ENCODE data around the gene CELF5.

DNA sequence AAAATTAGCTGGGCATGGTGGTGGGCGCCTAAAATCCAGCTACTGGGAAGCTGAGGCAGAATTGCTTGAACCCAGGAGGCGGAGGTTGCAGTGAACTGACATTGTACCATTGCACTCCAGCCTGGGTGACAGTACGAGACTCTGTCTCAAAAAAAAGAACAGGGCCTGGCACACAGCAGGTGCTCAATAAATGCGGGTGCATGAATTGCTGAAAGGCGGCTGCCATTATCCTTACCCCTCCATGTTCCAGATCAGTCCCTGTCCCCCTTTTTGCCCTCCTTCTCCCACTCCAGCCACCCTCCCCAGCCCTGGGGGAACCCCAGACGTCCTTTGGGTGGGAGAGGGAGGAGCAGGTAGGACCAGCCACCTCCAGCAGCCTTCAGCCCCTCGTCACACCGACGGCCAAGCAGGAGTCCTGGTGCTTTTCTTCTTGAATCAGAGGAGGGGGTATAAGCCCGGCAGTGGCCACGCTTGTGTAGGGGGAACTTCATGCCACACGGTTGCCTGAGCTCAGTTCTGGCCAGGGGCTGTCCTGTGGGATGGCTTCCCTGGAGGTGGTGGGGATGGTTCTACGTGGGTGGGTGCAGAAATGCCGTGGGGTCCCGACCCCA, 121.5 kb downstream of the CELF5 start:
- TF ChIP-seq, protein P1, sequence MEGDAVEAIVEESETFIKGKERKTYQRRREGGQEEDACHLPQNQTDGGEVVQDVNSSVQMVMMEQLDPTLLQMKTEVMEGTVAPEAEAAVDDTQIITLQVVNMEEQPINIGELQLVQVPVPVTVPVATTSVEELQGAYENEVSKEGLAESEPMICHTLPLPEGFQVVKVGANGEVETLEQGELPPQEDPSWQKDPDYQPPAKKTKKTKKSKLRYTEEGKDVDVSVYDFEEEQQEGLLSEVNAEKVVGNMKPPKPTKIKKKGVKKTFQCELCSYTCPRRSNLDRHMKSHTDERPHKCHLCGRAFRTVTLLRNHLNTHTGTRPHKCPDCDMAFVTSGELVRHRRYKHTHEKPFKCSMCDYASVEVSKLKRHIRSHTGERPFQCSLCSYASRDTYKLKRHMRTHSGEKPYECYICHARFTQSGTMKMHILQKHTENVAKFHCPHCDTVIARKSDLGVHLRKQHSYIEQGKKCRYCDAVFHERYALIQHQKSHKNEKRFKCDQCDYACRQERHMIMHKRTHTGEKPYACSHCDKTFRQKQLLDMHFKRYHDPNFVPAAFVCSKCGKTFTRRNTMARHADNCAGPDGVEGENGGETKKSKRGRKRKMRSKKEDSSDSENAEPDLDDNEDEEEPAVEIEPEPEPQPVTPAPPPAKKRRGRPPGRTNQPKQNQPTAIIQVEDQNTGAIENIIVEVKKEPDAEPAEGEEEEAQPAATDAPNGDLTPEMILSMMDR (conservative IDR thresholded peaks at IDR 0.05), result no peak
- no peak for TF ChIP-seq ZFX (IDR thresholded peaks at IDR 0.05)
